GM21381 (cell line): ENCODE results near the gene HOXD4.

Source experiments
- ATAC-seq: cut with Tn5 transposase; IDR thresholded peaks from one replicate; pipeline ENCODE4 v1.9.1; 2021; ENCODE audit warnings: mild to moderate bottlenecking, moderate library complexity; ENCODE audit not compliant: unreplicated experiment

HOXD4 gene

DNA sequence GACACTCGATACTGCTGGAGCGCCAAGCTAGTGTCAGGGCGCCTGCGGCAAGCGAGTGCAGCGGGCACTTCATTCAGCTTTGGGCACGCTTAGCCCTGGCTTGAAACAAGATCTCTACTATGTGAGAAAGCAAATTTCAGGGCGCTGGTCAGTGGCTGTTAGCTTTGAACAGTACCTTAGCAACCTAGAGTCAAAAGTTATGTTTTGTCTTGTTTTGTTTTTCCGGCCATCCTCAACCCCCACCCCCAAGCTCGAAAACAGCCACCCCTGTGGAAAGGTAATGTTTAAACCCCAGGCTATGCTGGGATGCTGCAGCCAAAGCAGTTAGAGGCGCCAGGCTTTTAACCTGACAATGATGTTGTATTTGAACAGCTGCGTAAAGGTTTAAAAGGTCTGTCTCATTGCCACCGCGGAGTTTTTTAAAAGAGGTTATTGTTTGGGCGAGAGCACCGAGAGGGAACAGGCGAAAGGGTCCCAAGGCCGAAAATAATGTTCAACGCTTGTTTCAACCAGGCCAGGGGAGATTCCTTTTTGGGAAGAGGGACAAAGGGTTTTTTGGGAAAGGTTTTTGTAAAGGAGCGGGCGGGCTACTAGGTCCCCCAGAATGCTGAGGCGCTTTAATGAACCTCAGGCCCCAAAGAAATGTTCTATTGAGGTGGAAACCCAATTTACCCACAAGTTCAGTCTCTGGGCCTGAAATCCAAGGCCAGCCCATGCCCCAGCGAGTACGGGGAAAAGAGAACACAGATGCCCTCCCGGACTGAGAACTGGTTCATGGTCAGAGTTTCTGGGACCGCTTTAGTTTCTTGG is 37.0 kb upstream of the HOXD4 start:
- ATAC-seq = no peak

DNA sequence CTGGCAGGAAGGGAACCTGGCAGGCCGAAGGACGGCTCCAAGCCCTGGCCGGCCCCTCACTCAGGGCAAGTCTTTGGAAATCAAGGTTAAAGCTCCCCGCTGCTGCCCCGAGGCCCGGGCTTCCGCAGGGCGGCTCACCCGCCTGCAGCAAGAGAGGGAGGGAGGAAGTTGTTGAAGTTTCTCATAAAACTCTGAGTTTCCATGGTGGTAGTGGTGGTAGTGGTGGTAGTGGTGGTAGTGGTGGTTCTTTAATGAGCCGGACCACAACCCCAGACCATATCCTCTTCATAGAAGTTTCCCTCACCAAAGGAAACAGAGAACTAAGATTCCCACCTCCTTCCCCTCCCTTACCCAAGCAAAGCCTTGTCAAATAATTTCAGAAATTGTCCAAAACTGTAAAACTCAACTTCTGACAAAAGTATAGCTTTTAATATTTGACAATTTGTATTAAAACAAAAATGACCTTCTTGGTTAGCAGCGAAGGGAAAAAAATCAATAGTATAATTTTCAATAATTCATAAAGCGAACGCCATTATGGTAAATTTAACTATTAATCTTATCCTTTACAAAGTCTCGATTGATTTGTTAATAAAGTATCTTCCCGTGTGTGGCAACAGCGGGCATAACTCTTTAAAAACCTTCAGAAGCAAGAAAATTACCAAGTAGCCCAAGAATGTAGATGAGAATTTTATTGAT is 36.3 kb upstream of the HOXD4 start:
- ATAC-seq = no peak

- ATAC-seq = no peak
Observed at GRCh38 chr2:176115883-176116813, 35.2 kb upstream of the HOXD4 start, which contains the start of gene HOXD10. Gene HOXD10 (plus strand): TSS chr2:176116778. CDS start chr2:176116834, 56 bp downstream.

- no peak for ATAC-seq
Observed at GRCh38 chr2:176117162-176117822, 34.1 kb upstream of the HOXD4 start.

- no peak for ATAC-seq
Observed at GRCh38 chr2:176117823-176118371, 33.5 kb upstream of the HOXD4 start.

GRCh38 chr2:176118601-176119339 is 32.6 kb upstream of the HOXD4 start:
- no peak for ATAC-seq

DNA sequence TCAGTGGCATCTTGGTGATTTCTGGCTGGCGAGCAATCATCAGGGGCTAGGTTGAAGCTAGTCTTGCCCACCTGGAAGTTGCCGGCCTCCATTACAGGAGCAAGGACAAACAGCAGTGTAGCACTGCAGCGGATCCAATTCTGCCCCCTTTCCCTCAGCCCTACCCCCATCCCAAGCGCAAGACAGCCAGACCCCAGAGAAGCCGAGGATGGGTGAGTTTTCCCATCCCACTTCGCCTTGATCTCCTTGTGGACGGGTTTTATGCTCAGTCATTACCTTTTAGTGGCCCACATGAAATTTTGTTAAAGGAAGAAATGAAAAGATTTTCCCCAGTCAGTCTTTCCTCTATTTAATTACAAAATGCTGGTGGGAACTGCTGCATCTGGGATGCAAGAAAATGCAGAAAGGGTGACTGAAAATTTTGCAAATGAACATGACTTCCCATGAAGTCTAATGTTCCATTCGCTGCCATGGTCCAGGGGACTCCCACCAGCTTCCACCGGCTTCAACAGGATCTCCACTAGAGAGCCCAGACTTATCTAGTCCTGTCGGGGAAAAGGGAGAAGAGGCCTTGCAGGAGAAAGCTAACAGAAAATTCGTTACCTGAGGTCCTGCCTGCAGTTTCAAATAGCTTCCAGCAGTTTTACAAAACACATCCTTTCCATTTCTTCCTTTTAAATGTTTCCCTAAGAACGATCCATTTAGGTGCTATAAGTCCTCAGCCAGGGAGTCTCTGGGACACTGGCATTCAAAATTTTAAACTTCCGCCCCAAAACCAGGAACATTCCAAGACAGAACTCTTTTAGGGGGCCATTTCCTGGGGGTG is 30.8 kb upstream of the HOXD4 start:
- no peak for ATAC-seq

DNA sequence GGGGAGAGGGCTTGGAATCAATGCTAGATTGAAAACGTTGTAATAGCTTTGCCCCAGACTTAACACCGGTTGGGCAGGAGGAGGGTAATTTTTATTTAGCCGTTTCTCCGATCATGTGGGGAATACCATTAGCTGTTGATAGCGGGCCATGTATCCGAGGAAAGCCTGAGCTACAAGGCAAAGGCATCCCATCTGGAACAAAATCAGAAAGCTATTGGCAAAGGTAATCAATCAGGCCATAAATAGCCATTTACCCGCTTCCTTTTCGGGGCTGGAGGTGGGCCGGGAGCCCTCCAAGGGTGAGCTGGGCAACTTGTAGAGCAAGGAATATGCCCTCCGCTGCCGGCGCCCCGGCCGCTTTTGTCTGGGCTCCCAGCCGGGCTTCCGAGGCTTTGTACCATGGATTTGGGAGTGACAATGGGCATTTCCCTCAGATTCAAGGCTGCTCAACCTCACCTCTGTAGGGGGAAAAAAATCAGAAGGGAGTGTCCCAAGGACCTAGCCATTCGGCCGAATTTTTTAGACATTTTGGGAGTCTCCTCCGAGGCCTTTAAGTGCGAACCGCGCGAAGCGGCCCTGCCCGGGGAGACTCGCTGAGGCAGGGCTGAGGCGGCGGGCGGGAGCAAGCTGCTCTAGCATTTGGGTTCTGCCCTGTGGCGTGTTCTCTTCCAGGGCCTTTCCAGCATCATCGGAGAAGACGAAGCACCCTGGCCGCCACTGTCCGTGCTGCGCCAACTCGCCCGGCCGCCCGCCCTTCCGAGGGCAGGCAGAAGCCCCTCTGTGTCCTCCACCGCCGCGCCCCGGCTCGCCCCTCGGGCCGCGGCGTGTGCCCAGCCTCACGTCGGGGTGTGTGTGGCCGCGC is 29.9 kb upstream of the HOXD4 start:
- no peak for ATAC-seq

- ATAC-seq = no peak
Observed at GRCh38 chr2:176122052-176122682, 29.2 kb upstream of the HOXD4 start.

GRCh38 chr2:176122683-176123410 is 28.5 kb upstream of the HOXD4 start, which contains the start of gene HOXD9:
Gene HOXD9 (plus strand): TSS chr2:176122719. CDS start chr2:176122769, 50 bp downstream.
- ATAC-seq = no peak

GRCh38 chr2:176123411-176124109 is 27.8 kb upstream of the HOXD4 start:
- no peak for ATAC-seq

GRCh38 chr2:176124110-176124946 is 27.0 kb upstream of the HOXD4 start:
- ATAC-seq = no peak

DNA sequence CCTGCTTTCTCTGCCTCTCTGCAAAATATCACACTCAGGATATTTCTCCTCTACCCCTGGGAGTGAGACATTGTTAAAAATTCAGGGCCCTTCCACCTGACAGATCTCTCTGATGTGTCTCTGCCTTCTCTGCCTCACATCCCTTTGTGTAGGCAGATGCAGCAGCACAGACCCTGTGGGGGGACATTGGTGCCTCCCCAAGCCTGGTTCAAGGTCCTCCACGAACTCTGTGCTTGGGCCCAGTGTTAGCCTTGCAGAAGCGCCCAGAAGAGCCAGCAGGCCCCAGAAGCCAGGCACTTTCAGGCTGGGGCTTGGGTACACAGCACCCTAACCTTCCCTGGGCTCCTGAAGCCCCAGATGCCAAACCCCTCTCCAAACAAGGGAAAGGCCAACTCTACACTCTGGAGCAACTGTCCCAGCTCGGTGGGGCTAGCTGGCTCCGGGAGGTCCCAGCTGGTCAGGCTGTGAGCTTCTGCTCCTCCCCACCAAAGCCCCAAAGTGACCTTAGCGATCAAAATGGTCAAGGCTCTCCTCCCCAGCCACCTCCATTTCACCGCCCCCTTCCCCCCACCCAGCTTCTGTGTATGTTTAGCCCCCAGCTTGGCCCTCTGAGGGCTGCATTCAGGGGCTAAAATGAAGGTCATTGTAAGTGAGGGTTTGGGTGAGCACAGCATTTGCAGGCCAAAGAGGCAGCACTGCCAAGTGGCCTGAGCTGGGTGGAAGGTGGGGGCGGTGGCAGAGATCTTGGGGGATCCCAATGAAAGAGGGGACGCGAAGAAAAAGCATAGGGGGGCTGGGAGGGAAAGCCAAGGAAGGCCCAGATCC is 26.2 kb upstream of the HOXD4 start:
- ATAC-seq = no peak

- no peak for ATAC-seq
Observed at GRCh38 chr2:176125772-176126054, 25.6 kb upstream of the HOXD4 start.
